HUES64 (cell line): ENCODE results near the gene PBX2.
A peak's percentile ranks its signal among the peaks of the same experiment; 100 is the strongest.
"Not testable (repeated sequence)": the region's sequence is repeated elsewhere in the genome, so short reads cannot be mapped to it uniquely, and the experiment has no call there.

Experiments
- H3K27ac ChIP-seq: 2 replicates; pipeline ENCODE4 v1.7.0; 2013; ENCODE audit warnings: low read depth, low read length, inconsistent platforms
- H3K27me3 ChIP-seq: 2 replicates; pipeline ENCODE4 v1.6.1; 2013; ENCODE audit warnings: mild to moderate bottlenecking, low read length; ENCODE audit not compliant: insufficient read depth
- H3K36me3 ChIP-seq: 2 replicates; pipeline ENCODE4 v1.6.1; 2013; ENCODE audit warnings: mild to moderate bottlenecking, low read length; ENCODE audit not compliant: insufficient read depth
- H3K4me1 ChIP-seq: 2 replicates; pipeline ENCODE4 v1.6.1; 2013; ENCODE audit warnings: mild to moderate bottlenecking, low read length, moderate library complexity; ENCODE audit not compliant: insufficient read depth
- H3K4me3 ChIP-seq: 2 replicates; pipeline ENCODE4 v1.5.1; 2013; ENCODE audit warnings: mild to moderate bottlenecking, low read length, moderate library complexity
- H3K9ac ChIP-seq: 2 replicates; pipeline ENCODE4 v1.6.1; 2013; ENCODE audit warnings: mild to moderate bottlenecking, low read depth, low read length
- H3K9me3 ChIP-seq: 2 replicates; pipeline ENCODE4 v1.6.1; 2013; ENCODE audit warnings: low read depth, low read length; ENCODE audit not compliant: insufficient read depth
- WGBS: fragments of 150-250, 120-280 bp; methylation state at CpG from one replicate; pipeline ENCODE4 v1.1.7; 2013; ENCODE audit warnings: missing lambda C conversion rate; 5-methylcytosine and 5-hydroxymethylcytosine counted together

Gene PBX2

DNA sequence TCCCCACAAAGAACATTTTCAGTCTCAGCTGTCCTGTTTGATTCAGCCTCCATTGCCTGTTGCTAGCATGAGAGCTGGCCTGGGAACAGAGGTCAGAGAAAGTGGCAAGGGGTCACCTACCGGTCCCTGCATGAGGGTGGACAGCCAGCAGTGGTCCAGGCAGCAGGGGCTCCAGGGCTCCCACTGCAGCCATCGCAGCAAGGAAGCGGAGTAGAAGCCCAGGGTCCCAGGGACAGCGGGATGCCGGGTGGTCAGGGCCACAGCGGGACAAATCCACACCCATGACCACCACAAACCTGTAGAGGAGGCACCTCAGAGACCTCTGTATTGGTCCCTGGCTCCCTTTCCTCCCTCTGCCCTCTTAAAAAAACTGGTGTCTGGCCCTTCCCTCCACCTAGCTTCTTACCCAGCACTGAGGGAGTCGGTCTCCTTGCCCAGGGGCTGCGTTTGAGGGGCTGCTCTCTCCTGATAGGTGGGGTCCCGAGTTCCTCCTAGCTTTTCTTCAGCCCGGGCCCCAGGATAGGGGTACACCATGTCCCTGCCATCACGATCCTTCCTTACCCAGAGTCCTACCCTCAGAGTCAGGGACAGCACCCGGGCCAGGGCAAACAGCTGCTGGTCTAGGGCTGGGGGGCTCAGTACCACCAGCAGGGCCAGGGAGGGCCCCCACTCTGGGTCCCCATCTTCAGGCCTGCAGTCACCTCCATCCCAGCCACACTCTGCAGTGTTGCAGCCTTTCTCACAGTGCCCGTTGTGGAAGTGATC, 10.9 kb upstream of the PBX2 start:
- Histone ChIP-seq H3K4me1 (peaks cover 12% of the 10 kb centered on the region), H3K27ac (no peak overlapping the region), H3K27me3 (no peaks in the 10 kb centered on the region), H3K36me3 (no peaks in the 10 kb centered on the region), H3K9me3 (no peaks in the 10 kb centered on the region), H3K4me3 (no peak overlapping the region), H3K9ac (no peak overlapping the region)
- 94% methylated on average over 12 of the region's 13 CpGs for WGBS

DNA sequence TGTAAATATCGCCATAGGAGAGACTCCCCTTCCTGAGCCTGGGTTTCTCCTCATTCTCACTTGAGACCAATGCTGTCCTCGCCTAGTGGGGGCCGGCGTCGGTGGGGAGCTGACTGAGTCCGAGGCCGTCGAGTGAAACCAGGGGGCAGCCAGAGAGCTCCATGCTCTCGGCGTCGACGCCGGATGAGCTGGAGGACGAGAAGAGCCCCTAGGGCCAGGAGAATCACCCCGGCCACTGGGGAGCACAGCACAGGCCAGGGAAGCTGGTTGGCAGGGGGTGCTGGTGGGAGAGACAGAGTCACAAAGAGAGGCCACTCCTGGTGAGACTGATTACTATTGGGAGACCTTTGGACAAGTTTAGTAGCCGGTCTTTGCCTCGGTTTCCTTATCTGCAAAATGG, 8.9 kb upstream of the PBX2 start:
- no peaks in the 10 kb centered on the region for H3K36me3 ChIP-seq
- H3K4me3 ChIP-seq = no peak overlapping the region
- H3K27ac ChIP-seq = no peak overlapping the region
- H3K27me3 ChIP-seq = no peaks in the 10 kb centered on the region
- H3K9me3 ChIP-seq = no peaks in the 10 kb centered on the region
- peaks cover 24% of the 10 kb centered on the region for H3K4me1 ChIP-seq
- 92% methylated on average over 17 of the region's 17 CpGs for WGBS
- no peak overlapping the region for H3K9ac ChIP-seq

DNA sequence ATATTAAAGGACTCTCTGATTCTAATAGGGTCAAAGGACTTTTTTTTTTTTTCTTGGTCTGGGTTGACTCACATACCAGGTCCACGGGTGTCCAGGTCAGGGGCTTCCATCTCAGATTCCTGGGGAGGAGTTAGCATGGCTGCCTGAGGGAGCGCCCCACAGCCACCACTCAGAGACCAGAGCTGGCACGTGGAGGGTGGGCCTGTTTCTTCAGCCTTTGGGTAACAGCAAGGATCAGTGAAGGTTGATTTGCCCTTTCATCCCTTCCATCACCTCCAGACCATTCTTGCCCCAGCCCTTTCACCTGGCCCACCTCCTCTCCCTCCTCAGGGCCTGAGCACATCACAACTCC, 8.3 kb upstream of the PBX2 start:
- WGBS = 84% methylated on average over 3 of the region's 3 CpGs
- no peaks in the 10 kb centered on the region for H3K36me3 ChIP-seq
- no peak overlapping the region for H3K4me3 ChIP-seq
- H3K27me3 ChIP-seq = no peaks in the 10 kb centered on the region
- H3K4me1 ChIP-seq = peaks cover 24% of the 10 kb centered on the region
- no peaks in the 10 kb centered on the region for H3K9me3 ChIP-seq
- no peak overlapping the region for H3K9ac ChIP-seq
- no peak overlapping the region for H3K27ac ChIP-seq

DNA sequence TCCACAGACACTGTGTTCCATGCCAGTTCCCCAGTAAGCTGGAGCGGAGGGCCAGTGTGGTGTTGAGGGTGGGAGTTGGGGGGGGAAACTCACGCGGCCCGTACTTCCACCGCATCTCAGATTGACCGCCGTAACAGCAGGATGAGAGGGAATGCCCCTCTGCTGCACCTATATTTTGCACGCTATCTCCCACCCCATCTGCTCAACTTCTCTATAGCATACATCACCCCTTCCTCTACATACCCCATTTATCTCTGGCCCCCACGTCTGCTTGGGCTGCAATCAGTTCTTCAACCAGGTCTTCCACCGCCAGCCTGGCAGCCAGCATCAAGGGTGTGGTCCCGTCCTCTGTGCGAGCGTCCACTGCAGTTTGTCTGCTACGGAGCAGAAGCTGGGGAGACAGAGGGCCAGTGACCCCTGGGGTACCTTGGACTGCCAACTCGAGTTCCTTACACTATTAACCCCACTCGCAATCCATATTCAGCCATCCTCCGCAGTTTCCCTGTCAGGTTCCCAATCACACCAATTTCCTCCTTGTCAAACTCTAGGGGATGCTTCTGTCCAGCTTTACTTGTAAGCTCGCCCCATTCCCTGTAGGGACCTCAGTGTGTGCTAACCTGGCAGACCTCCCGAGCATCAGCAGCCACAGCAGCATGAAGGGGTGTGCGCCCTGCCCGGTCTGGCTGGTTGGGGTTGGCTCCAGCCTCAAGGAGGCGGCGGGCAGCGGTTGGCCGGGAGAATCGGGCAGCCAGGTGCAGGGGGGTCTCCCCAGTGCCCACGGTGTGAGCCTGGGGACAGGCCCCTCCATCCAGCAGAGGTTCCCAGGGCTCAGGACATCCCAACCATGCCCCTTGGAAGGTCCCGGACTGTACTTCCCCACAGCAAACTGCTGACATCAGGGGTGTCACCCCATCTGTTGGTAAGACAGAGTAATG, 6.9 kb upstream of the PBX2 start:
- Histone ChIP-seq H3K4me1 (peaks cover 33% of the 10 kb centered on the region), H3K9me3 (no peaks in the 10 kb centered on the region), H3K27me3 (no peaks in the 10 kb centered on the region), H3K9ac (peak overlapping the region; percentile 96), H3K4me3 (peak overlapping the region; percentile 86), H3K27ac (peak overlapping the region; percentile 99), H3K36me3 (no peaks in the 10 kb centered on the region)
- 77% methylated on average over 28 of the region's 28 CpGs for WGBS

DNA sequence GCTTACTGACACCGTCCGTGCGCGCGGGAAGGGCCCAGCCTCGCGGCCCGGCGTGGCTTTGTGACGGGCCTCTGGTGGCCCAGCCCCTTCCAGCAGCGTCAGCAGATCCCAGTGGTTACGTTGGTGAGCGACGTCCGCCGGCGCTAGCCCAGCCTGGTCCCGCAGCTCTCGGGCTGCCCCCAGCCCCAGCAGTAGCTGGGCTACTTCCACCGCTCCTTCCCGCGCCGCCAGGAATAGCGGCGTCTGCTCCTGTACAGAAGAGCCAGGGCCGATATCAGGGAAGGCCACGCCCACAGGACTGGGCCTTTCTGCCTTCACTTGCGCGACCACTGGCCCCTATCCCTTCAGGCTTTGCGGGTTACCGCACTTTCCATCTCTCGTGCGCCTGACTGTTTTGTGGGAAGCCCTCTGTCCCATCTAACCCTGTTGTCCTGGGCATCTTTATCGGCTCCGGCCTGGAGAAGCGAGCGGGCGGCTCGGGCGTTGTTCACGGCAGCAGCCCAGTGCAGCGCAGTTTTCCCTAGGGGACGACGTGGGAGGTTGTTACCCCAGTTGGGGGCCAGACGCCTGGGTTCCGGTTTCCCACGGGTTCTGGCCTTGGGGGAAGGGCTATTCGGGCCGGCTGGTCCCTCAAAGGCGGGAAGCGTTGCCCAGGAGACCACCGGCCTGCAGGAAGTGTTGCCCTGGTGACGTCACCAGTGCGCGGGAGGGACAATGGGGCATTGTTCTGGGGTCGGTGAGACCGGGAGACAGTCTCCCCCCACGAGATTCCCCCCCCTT, 6.1 kb upstream of the PBX2 start:
- Histone ChIP-seq H3K4me1 (peaks cover 36% of the 10 kb centered on the region), H3K27ac (peak overlapping the region; percentile 99), H3K36me3 (no peaks in the 10 kb centered on the region), H3K27me3 (no peaks in the 10 kb centered on the region), H3K9ac (peak overlapping the region; percentile 96), H3K9me3 (no peaks in the 10 kb centered on the region), H3K4me3 (peak overlapping the region; percentile 86)
- under 1% methylated on average over 52 of the region's 58 CpGs for WGBS

DNA sequence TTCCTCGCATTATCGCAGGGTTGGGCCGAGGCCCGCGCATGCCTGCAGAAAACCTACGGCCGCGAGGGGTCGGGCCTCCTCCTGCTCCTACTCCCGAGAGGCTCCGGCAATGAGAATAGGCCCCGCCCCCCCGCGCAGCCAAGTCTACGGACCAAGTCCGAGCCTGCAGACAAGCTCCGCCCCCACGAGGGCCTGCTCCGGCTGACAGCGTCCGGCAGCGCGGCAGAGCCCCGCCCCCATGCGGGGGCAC, 5.6 kb upstream of the PBX2 start:
- under 1% methylated on average over 25 of the region's 25 CpGs for WGBS
- Histone ChIP-seq H3K27ac (peak overlapping the region; percentile 99; the same call in 1 of the 2 replicates), H3K9me3 (no peaks in the 10 kb centered on the region), H3K4me1 (peaks cover 42% of the 10 kb centered on the region), H3K36me3 (no peaks in the 10 kb centered on the region), H3K27me3 (no peaks in the 10 kb centered on the region), H3K4me3 (peak overlapping the region; percentile 86), H3K9ac (no peak overlapping the region; the same call in 1 of the 2 replicates)

DNA sequence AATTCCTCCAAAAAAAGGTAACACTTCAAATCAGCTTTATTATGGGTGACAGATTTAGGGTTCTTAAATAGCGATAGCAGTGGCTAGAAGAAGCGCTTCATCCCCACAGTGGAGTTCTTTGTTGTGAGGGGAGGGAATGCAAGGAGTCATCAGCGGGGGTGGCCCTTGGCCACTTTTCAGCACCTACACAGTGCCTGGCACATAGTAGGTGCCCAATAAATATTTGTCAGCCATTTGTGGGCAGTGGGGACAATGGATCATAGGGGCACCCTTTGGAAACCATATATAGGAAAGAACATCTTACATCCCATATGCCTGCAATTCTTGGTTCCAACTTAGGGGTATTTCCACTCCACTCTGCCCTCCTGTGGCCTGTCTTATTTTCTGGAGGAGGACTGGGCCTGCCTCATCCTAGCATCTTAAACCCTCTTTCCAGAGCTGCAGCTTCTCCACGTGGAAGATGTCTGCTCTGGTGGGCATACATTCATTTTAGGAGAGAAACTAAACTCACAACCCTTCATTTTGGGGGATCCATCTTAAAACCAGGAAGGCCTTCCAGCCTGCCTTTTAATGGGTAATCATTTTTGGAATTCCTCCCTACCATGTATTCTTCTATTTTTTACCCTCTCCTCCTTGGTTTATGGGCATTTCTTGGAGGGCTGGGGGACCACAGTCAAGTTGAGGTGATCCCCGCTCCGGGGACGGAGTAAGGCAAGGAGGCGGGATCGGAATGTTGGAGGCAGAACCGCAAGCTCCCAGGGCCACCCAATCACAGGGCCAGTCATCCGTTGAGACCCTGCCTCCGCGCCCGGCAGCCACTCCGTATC, 5.0 kb upstream of the PBX2 start:
- H3K4me3 ChIP-seq = peak overlapping the region; percentile 61
- H3K9ac ChIP-seq = peak overlapping the region; percentile 78
- no peaks in the 10 kb centered on the region for H3K9me3 ChIP-seq
- H3K27me3 ChIP-seq = no peaks in the 10 kb centered on the region
- no peaks in the 10 kb centered on the region for H3K36me3 ChIP-seq
- WGBS = 17% methylated on average over 15 of the region's 15 CpGs
- H3K4me1 ChIP-seq = peaks cover 45% of the 10 kb centered on the region
- peak overlapping the region; percentile 94 for H3K27ac ChIP-seq

DNA sequence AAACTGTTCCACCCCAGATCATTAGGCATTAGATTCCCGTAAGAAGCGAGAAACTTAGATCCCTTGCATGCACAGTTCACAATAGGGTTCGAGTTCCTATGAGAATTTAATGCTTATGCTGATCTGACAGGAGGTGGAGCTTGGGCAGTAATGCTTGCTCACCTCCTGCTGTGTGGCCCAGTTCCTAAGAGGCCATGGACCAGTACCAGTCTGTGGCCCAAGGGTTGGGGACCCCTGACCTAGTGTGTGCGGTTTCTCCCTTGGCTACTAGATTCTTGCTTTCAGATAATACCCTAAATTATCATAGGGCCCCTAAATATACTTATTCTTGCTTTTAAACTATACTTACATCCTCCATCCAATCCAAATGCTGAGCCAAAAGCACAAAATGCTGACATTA, 4.4 kb upstream of the PBX2 start:
- no peaks in the 10 kb centered on the region for H3K27me3 ChIP-seq
- 0 out of 2 replicates have a peak overlapping the region, but pooled peaks have one; percentile 61 for H3K4me3 ChIP-seq
- H3K36me3 ChIP-seq = no peaks in the 10 kb centered on the region
- H3K27ac ChIP-seq = peak overlapping the region; percentile 94
- H3K4me1 ChIP-seq = peaks cover 45% of the 10 kb centered on the region
- H3K9ac ChIP-seq = no peak overlapping the region
- H3K9me3 ChIP-seq = no peaks in the 10 kb centered on the region
- 93% methylated on average over 4 of the region's 4 CpGs for WGBS

DNA sequence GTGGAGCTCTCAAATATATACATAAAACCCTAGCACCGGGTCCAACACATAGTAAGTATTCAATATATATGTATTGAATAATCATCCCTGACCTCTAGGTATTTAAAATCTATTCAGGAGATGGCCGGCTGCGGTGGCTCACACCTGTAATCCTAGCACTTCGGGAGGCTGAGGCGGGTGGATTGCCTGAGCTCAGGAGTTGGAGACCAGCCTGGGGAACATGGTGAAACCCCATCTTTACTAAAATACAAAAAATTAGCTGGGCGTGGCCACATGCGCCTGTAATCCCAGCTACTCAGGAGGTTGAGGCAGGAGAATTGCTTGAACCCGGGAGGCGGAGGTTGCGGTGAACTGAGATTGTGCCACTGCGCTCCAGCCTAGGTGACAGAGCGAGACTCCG, 3.1 kb upstream of the PBX2 start:
- not testable (repeated sequence) for H3K9me3 ChIP-seq, H3K36me3 ChIP-seq, H3K27me3 ChIP-seq, H3K9ac ChIP-seq
- 0 out of 2 replicates have a peak overlapping the region, but pooled peaks have one; percentile 28 for H3K4me3 ChIP-seq
- peaks cover 45% of the 10 kb centered on the region for H3K4me1 ChIP-seq
- 88% methylated on average over 9 of the region's 13 CpGs for WGBS
- H3K27ac ChIP-seq = peak overlapping the region; percentile 62; the same call in 1 of the 2 replicates

DNA sequence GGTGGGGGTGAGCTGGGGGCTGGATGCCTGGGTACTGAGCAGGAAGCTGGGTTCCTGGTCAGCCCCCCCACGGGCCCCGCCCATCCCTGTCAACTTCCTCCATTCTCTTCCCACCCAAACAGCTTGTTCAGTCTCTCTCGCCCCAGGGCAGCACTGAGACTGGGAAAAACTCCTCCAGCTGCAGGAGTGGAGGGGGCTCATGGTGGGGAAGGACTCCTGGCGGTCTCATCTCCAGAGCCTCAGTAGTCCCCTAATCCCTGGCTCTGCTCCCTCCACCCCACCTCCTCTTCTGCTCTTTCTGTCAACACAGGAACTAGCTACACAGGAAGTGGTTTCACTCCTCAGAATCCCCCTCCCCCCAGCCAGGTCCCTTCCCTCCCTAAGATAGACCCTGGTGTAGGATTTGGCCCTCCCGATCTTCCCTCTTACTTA, 2.6 kb upstream of the PBX2 start, which contains the start of gene GPSM3:
Gene GPSM3 (minus strand): TSS at position 36 of the 432 bp plus-strand sequence. CDS start 130 bp downstream, outside the sequence.
- Histone ChIP-seq H3K36me3 (peaks cover 6% of the 10 kb centered on the region), H3K4me3 (peak within 1 kb of the TSS; percentile 28; the same call in 1 of the 2 replicates), H3K9me3 (no peaks in the 10 kb centered on the region), H3K9ac (no peak within 1 kb of the TSS; the same call in 1 of the 2 replicates), H3K27me3 (no peaks in the 10 kb centered on the region), H3K4me1 (peaks cover 44% of the 10 kb centered on the region), H3K27ac (peak within 1 kb of the TSS; percentile 62; the same call in 1 of the 2 replicates)
- WGBS = 39% methylated on average over 3 of the region's 5 CpGs
